ENCODE results near the gene ZSCAN16. TPM values are rescaled to one million over a fixed set of nuclear protein-coding genes. Genes with fewer than 3 reads are reported as not detected.

The ZSCAN16 gene
- total and polyA plus RNA-seq, 9 of the 15 experiments (the other 6 are each of a cell fraction or from before 2014, with no cell fraction given), result 0.08 TPM; not detected in 8

DNA sequence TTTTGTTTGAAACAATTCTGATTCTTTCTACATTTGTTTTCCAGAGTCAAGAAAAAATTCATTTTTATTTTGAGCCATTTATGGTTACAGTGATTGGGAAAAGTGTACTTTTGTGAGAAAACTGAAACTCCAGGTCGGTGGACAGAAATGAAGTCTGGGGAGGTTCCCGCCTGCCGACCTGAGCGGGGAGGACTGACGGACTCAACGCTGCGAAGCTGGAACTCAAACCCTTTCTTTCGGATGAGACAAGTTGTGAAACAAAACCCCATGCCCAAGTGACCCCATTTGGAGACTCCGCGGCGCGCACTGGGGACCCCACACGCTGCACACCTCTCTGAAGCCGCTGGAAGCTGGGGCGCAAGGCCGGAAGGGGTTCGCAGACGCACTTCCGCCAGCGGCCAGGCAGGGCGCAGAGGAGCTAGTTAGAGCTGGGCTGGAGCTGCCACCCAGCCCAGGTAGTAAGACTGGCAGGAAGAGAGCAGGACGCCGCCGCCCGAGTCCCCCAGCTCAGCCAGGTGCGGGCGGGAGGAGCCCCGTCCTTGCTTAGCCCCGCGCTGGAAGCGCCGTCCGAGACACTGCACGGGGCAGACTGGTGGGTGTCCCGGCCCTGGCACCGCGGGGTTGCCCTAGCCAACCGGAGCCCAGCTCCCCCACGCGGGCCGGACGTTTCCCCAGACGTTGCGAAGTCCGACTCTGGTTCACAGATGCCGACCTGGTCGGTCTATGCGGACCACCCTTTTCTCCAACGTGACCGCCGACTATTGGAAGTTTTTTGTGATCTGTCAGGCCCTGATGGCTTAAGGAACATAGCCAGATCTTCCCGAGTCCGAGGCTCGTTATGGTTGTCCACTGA, 19.8 kb upstream of the ZSCAN16 start (continued):
- peak; percentile 64; the same call in 1 of the 2 replicates for TF ChIP-seq SOX6 (IDR thresholded peaks at IDR 0.05)
- no peak for TF ChIP-seq ADNP (tag; IDR thresholded peaks at IDR 0.05)
- TF ChIP-seq ZNF785 (CRISPR knock-in tag; IDR thresholded peaks at IDR 0.05), result no peak
- TF ChIP-seq, protein P1, sequence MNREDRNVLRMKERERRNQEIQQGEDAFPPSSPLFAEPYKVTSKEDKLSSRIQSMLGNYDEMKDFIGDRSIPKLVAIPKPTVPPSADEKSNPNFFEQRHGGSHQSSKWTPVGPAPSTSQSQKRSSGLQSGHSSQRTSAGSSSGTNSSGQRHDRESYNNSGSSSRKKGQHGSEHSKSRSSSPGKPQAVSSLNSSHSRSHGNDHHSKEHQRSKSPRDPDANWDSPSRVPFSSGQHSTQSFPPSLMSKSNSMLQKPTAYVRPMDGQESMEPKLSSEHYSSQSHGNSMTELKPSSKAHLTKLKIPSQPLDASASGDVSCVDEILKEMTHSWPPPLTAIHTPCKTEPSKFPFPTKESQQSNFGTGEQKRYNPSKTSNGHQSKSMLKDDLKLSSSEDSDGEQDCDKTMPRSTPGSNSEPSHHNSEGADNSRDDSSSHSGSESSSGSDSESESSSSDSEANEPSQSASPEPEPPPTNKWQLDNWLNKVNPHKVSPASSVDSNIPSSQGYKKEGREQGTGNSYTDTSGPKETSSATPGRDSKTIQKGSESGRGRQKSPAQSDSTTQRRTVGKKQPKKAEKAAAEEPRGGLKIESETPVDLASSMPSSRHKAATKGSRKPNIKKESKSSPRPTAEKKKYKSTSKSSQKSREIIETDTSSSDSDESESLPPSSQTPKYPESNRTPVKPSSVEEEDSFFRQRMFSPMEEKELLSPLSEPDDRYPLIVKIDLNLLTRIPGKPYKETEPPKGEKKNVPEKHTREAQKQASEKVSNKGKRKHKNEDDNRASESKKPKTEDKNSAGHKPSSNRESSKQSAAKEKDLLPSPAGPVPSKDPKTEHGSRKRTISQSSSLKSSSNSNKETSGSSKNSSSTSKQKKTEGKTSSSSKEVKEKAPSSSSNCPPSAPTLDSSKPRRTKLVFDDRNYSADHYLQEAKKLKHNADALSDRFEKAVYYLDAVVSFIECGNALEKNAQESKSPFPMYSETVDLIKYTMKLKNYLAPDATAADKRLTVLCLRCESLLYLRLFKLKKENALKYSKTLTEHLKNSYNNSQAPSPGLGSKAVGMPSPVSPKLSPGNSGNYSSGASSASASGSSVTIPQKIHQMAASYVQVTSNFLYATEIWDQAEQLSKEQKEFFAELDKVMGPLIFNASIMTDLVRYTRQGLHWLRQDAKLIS (CRISPR knock-in tag; IDR thresholded peaks at IDR 0.05), result peak; percentile 72
- no peak for TF ChIP-seq TOE1 (IDR thresholded peaks at IDR 0.05; ENCODE audit: borderline replicate concordance)
- TF ChIP-seq TOE1 (CRISPR knock-in tag; IDR thresholded peaks at IDR 0.05; ENCODE audit: borderline replicate concordance, low read depth), result peak; percentile 95; the same call in 1 of the 2 replicates
- no peak for TF ChIP-seq XRCC4 (IDR thresholded peaks at IDR 0.05; ENCODE audit: extremely low read depth, insufficient read depth, insufficient read length)
- TF ChIP-seq ZNF436 (CRISPR knock-in tag; IDR thresholded peaks at IDR 0.05), result no peak
- TF ChIP-seq ZNF311 (CRISPR knock-in tag; IDR thresholded peaks at IDR 0.05), result peak; percentile 35; the same call in 1 of the 2 replicates
- TF ChIP-seq KDM4B (IDR thresholded peaks at IDR 0.05; ENCODE audit: borderline replicate concordance in 2 of 2, low read depth in 1 of 2), result peak in 1 of 2 experiments; percentile 79; a peak in 1 of 4 replicates
- TF ChIP-seq, protein P2, sequence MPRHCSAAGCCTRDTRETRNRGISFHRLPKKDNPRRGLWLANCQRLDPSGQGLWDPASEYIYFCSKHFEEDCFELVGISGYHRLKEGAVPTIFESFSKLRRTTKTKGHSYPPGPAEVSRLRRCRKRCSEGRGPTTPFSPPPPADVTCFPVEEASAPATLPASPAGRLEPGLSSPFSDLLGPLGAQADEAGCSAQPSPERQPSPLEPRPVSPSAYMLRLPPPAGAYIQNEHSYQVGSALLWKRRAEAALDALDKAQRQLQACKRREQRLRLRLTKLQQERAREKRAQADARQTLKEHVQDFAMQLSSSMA (CRISPR knock-in tag; IDR thresholded peaks at IDR 0.05), result no peak
- peak; percentile 87 for TF ChIP-seq TBP (optimal IDR thresholded peaks at IDR 0.05; ENCODE audit: low read depth, low read length)
- TF ChIP-seq SMAD3 (CRISPR knock-in tag; conservative IDR thresholded peaks at IDR 0.05), result peak; percentile 73
- TF ChIP-seq HDAC2 (IDR thresholded peaks at IDR 0.05), result peak; percentile 53; the same call in 1 of the 2 replicates
- no peak for TF ChIP-seq SLC30A9 (CRISPR knock-in tag; IDR thresholded peaks at IDR 0.05)
- TF ChIP-seq ZNF583 (CRISPR knock-in tag; IDR thresholded peaks at IDR 0.05), result peak; percentile 89
- no peak for TF ChIP-seq ZNF146 (CRISPR knock-in tag; IDR thresholded peaks at IDR 0.05; ENCODE audit: unreplicated experiment)
- TF ChIP-seq, protein P3, sequence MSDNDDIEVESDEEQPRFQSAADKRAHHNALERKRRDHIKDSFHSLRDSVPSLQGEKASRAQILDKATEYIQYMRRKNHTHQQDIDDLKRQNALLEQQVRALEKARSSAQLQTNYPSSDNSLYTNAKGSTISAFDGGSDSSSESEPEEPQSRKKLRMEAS (CRISPR knock-in tag; IDR thresholded peaks at IDR 0.05), result peak; percentile 66
- TF ChIP-seq, protein P4, sequence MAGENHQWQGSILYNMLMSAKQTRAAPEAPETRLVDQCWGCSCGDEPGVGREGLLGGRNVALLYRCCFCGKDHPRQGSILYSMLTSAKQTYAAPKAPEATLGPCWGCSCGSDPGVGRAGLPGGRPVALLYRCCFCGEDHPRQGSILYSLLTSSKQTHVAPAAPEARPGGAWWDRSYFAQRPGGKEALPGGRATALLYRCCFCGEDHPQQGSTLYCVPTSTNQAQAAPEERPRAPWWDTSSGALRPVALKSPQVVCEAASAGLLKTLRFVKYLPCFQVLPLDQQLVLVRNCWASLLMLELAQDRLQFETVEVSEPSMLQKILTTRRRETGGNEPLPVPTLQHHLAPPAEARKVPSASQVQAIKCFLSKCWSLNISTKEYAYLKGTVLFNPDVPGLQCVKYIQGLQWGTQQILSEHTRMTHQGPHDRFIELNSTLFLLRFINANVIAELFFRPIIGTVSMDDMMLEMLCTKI (IDR thresholded peaks at IDR 0.05; ENCODE audit: partially characterized antibody), result no peak
- no peak for TF ChIP-seq ZNF143 (CRISPR knock-in tag; IDR thresholded peaks at IDR 0.05)
- TF ChIP-seq PHF21A (IDR thresholded peaks at IDR 0.05; ENCODE audit: borderline replicate concordance, low read depth), result peak; percentile 70; the same call in 1 of the 2 replicates
- no peak for TF ChIP-seq ZNF696 (CRISPR knock-in tag; conservative IDR thresholded peaks at IDR 0.05)
- TF ChIP-seq RBM22 (IDR thresholded peaks at IDR 0.05; ENCODE audit: low read depth, low read length, poor library complexity, severe bottlenecking), result peak; percentile 68
